Smooth muscle cell (in vitro differentiated cells): ENCODE data around the gene MCL1. TPM values are rescaled to one million over a fixed set of nuclear protein-coding genes. Genes with fewer than 3 reads are reported as not detected.
"Not testable (repeated sequence)": the region's sequence is repeated elsewhere in the genome, so short reads cannot be mapped to it uniquely, and the experiment has no call there.

Experiments
- DNase-seq: peaks from one replicate; lab custom pipeline; 2025; ENCODE audit not compliant: unreplicated experiment; lab: John Stamatoyannopoulos, UW
- H2AFZ ChIP-seq: fragments of 200-600 bp; sonication (generic); 2 replicates; pipeline ENCODE4 v1.6.0; 2016; ENCODE audit warnings: antibody characterized with exemption, low read depth, mild to moderate bottlenecking
- H3F3A ChIP-seq: fragments of 200-600 bp; sonication (generic); 2 replicates; pipeline ENCODE4 v1.6.0; 2017; ENCODE audit warnings: antibody characterized with exemption, low read depth
- H3K27ac ChIP-seq: fragments of 200-600 bp; sonication (generic); 2 replicates; pipeline ENCODE4 v1.5.1; 2016; ENCODE audit warnings: low read depth, mild to moderate bottlenecking
- H3K27me3 ChIP-seq: fragments of 200-600 bp; sonication (generic); 2 replicates; pipeline ENCODE4 v1.6.1; 2016; ENCODE audit warnings: low read depth, mild to moderate bottlenecking
- H3K36me3 ChIP-seq: fragments of 200-600 bp; sonication (generic); 2 replicates; pipeline ENCODE4 v1.5.1; 2016; ENCODE audit warnings: low read depth
- H3K4me1 ChIP-seq: fragments of 200-600 bp; sonication (generic); 2 replicates; pipeline ENCODE4 v1.5.1; 2016; ENCODE audit warnings: low read depth
- H3K4me2 ChIP-seq: fragments of 200-600 bp; sonication (generic); 2 replicates; pipeline ENCODE4 v1.6.0; 2016; ENCODE audit warnings: mild to moderate bottlenecking
- H3K4me3 ChIP-seq: fragments of 200-600 bp; sonication (generic); 2 replicates; pipeline ENCODE4 v1.5.1; 2016; ENCODE audit warnings: mild to moderate bottlenecking
- H3K79me2 ChIP-seq: fragments of 200-600 bp; sonication (generic); 2 replicates; pipeline ENCODE4 v1.6.0; 2016; ENCODE audit warnings: low read depth, mild to moderate bottlenecking
- H3K9ac ChIP-seq: fragments of 200-600 bp; sonication (generic); 2 replicates; pipeline ENCODE4 v1.6.0; 2016; ENCODE audit warnings: low read depth
- H3K9me3 ChIP-seq: fragments of 200-600 bp; sonication (generic); replicated peaks from 2 replicates; pipeline ENCODE4 v1.5.1; 2016; ENCODE audit warnings: low read depth
- H4K20me1 ChIP-seq: fragments of 200-600 bp; sonication (generic); 2 replicates; pipeline ENCODE4 v1.6.0; 2016; ENCODE audit warnings: low read depth
- CTCF ChIP-seq: fragments of 200-600 bp; sonication (generic); IDR thresholded peaks from 2 replicates; pipeline ENCODE4 v1.5.1; 2017; ENCODE audit warnings: borderline replicate concordance, mild to moderate bottlenecking, antibody characterized with exemption; ENCODE audit not compliant: insufficient read depth, poor library complexity, severe bottlenecking
- WGBS: methylation state at CpG from one replicate; pipeline ENCODE4 v1.1.7; 2016; ENCODE audit warnings: low lambda C conversion rate; 5-methylcytosine and 5-hydroxymethylcytosine counted together
- polyA plus RNA-seq: library from polyadenylated mRNA; unstranded; fragments of >200 nt; fragmentation: Nextera tagmentation; extraction: Ambion mirVana; gene quantifications from 2 replicates; pipeline ENCODE4 v1.2.1, GENCODE V29; 2016
- total RNA-seq: library from RNA; depleted of rRNA; stranded (reverse); fragments of >200 nt; gene quantifications from 2 replicates; pipeline ENCODE4 v1.2.3, GENCODE V29; 2014

MCL1 gene
- total and polyA plus RNA-seq, 2 experiments from 2014 or later = 224 to 519 TPM

- H3K4me2 ChIP-seq = no peak overlapping the region
- no peak overlapping the region for H2AFZ ChIP-seq
- H3K4me3 ChIP-seq = no peak overlapping the region
- H3K9me3 ChIP-seq = no peaks in the 10 kb centered on the region
- no peaks in the 10 kb centered on the region for H4K20me1 ChIP-seq
- 96% methylated on average over 4 of the region's 4 CpGs for WGBS
- no peak for TF ChIP-seq CTCF
- peaks cover 17% of the 10 kb centered on the region for H3K4me1 ChIP-seq
- no peaks in the 10 kb centered on the region for H3K27me3 ChIP-seq
- peak overlapping the region; percentile 85 for H3K9ac ChIP-seq
- no peak for DNase-seq
- peaks cover 18% of the 10 kb centered on the region for H3K79me2 ChIP-seq
- H3F3A ChIP-seq = peaks cover 38% of the 10 kb centered on the region
- no peaks in the 10 kb centered on the region for H3K36me3 ChIP-seq
- H3K27ac ChIP-seq = peak overlapping the region; percentile 96
These were observed 31.2 kb upstream of the MCL1 start for GRCh38 chr1:150610576-150610975.

GRCh38 chr1:150609732-150610131 lies 30.3 kb upstream of the MCL1 start:
- H3K4me1 ChIP-seq = peaks cover 21% of the 10 kb centered on the region
- no peak for DNase-seq

GRCh38 chr1:150606463-150607142 lies 27.2 kb upstream of the MCL1 start:
- Histone ChIP-seq H3K9me3 (no peaks in the 10 kb centered on the region), H3F3A (peaks cover 17% of the 10 kb centered on the region), H3K79me2 (peaks cover 18% of the 10 kb centered on the region), H3K36me3 (no peaks in the 10 kb centered on the region), H4K20me1 (no peaks in the 10 kb centered on the region), H2AFZ (no peak overlapping the region), H3K4me2 (no peak overlapping the region), H3K4me3 (no peak overlapping the region), H3K4me1 (peaks cover 22% of the 10 kb centered on the region), H3K27ac (peak overlapping the region; percentile 94), H3K9ac (no peak overlapping the region), H3K27me3 (no peaks in the 10 kb centered on the region)
- DNase-seq = no peak
- TF ChIP-seq CTCF = no peak
- WGBS = 98% methylated on average over 7 of the region's 7 CpGs

More at GRCh38 chr1:150609732-150610131, 30.3 kb upstream of the MCL1 start:
- Histone ChIP-seq H3K9me3 (no peaks in the 10 kb centered on the region), H3K27me3 (no peaks in the 10 kb centered on the region), H2AFZ (no peak overlapping the region), H3K4me2 (peak overlapping the region; percentile 11), H3K27ac (peak overlapping the region; percentile 96), H4K20me1 (no peaks in the 10 kb centered on the region), H3F3A (peaks cover 30% of the 10 kb centered on the region), H3K9ac (peak overlapping the region; percentile 60), H3K36me3 (no peaks in the 10 kb centered on the region), H3K79me2 (peaks cover 18% of the 10 kb centered on the region), H3K4me3 (no peak overlapping the region)
- WGBS = 59% methylated on average over 2 of the region's 2 CpGs
- no peak for TF ChIP-seq CTCF

GRCh38 chr1:150605451-150605731 lies 26.0 kb upstream of the MCL1 start:
- not testable (repeated sequence) for H3K36me3 ChIP-seq, H3K9me3 ChIP-seq, H3K4me3 ChIP-seq, H3K4me2 ChIP-seq, DNase-seq, H3K27me3 ChIP-seq, H4K20me1 ChIP-seq, H2AFZ ChIP-seq
- 93% methylated on average over 3 of the region's 3 CpGs for WGBS
- Histone ChIP-seq H3F3A (peaks cover 17% of the 10 kb centered on the region), H3K79me2 (peaks cover 13% of the 10 kb centered on the region), H3K27ac (peak overlapping the region; percentile 94), H3K9ac (peak overlapping the region; percentile 55), H3K4me1 (peaks cover 22% of the 10 kb centered on the region)
